ENCODE measurements around the gene SRBD1.
A peak's percentile ranks its signal among the peaks of the same experiment; 100 is the strongest.

Gene SRBD1

GRCh38 chr2:45611020-45611859, at the start of gene SRBD1:
SRBD1 (minus strand) TSS chr2:45611267; CDS start chr2:45605441, 5,826 bp downstream.
- peak; percentile 63 for DNase-seq (ENCODE audit: low spot score)

GRCh38 chr2:45654250-45654649, 43.2 kb upstream of the SRBD1 start:
- DNase-seq (ENCODE audit: low spot score) = no peak

GRCh38 chr2:45653122-45653913, 42.3 kb upstream of the SRBD1 start:
- no peak for DNase-seq (ENCODE audit: low spot score)

GRCh38 chr2:45652090-45653031, 41.3 kb upstream of the SRBD1 start:
- peak; percentile 17 for DNase-seq (ENCODE audit: low spot score)

GRCh38 chr2:45651415-45652089, 40.5 kb upstream of the SRBD1 start, which contains the start of gene PRKCE:
PRKCE (plus strand) TSS chr2:45651675.
- peak; percentile 32 for DNase-seq (ENCODE audit: low spot score)

- DNase-seq (ENCODE audit: low spot score) = peak; percentile 57
Observed at GRCh38 chr2:45650851-45651414, 39.9 kb upstream of the SRBD1 start.

GRCh38 chr2:45649858-45650811, 39.1 kb upstream of the SRBD1 start:
- DNase-seq (ENCODE audit: low spot score) = peak; percentile 57

- DNase-seq (ENCODE audit: low spot score) = peak; percentile 15
Observed at GRCh38 chr2:45649462-45649857, 38.4 kb upstream of the SRBD1 start.

GRCh38 chr2:45648636-45649035, 37.6 kb upstream of the SRBD1 start:
- no peak for DNase-seq (ENCODE audit: low spot score)

GRCh38 chr2:45647986-45648520, 37.0 kb upstream of the SRBD1 start:
- DNase-seq (ENCODE audit: low spot score) = no peak

GRCh38 chr2:45647356-45647755, 36.3 kb upstream of the SRBD1 start:
- no peak for DNase-seq (ENCODE audit: low spot score)

GRCh38 chr2:45646289-45646688, 35.2 kb upstream of the SRBD1 start:
- DNase-seq (ENCODE audit: low spot score) = no peak

- peak; percentile 67 for DNase-seq (ENCODE audit: low spot score)
Observed at GRCh38 chr2:45643543-45644542, 32.8 kb upstream of the SRBD1 start.

- peak; percentile 17 for DNase-seq (ENCODE audit: low spot score)
Observed at GRCh38 chr2:45643095-45643494, 32.0 kb upstream of the SRBD1 start.

GRCh38 chr2:45640576-45640975, 29.5 kb upstream of the SRBD1 start:
- no peak for DNase-seq (ENCODE audit: low spot score)

- no peak for DNase-seq (ENCODE audit: low spot score)
Observed at GRCh38 chr2:45637440-45637839, 26.4 kb upstream of the SRBD1 start.

GRCh38 chr2:45636008-45636407, 24.9 kb upstream of the SRBD1 start:
- no peak for DNase-seq (ENCODE audit: low spot score)

- no peak for DNase-seq (ENCODE audit: low spot score)
Observed at GRCh38 chr2:45634223-45634622, 23.2 kb upstream of the SRBD1 start.
